ENCODE data around the gene SUGCT. TPM values are rescaled to one million over a fixed set of nuclear protein-coding genes. Genes with fewer than 3 reads are reported as not detected.
"Not testable (repeated sequence)": the region's sequence is repeated elsewhere in the genome, so short reads cannot be mapped to it uniquely, and the experiment has no call there.

The SUGCT gene
- total and polyA plus RNA-seq, 2 of the 8 experiments (the other 6 are each of a cell fraction or from before 2014, with no cell fraction given): 2.8 to 5.4 TPM

DNA sequence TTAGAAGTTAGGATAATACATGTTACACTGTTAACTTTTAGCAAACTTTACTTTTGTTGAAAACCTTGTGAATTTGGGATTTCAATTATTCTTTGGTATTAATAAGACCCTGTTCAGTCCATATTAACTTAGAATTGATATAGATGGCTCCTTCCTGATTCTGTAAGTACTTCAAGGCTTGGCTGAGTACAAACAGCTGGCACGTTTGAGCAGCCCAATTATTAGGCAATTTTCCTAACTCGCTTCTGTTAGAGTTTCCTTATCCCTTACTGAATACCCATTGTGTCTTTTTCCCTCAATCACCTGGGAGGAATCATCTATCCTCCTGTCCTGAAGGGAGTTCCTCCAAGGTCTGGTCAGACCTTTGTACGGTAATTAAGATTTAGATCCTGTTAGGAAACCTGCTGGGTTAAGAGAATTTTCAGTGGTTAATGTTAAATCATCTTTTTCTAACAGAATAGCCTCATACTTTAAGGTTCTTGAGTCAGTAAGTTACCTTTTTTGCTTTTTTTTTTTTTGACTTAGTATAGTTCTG is 10.9 kb downstream of the SUGCT start:
- H2AFZ ChIP-seq (ENCODE audit: low read length); H4K20me1 ChIP-seq (replicated peaks in 1 of 2; ENCODE audit: control insufficient read depth in 1 of 2, insufficient read depth in 2 of 2, low read length in 2 of 2); H4K5ac ChIP-seq (ENCODE audit: insufficient read length, low read depth, low read length); H3K4me1 ChIP-seq (replicated peaks in 1 of 4; ENCODE audit: control insufficient read depth in 3 of 4, insufficient read depth in 4 of 4, low read length in 3 of 4); H3K23me2 ChIP-seq (ENCODE audit: low read depth, low read length); FAIRE-seq; H3K18ac ChIP-seq (ENCODE audit: extremely low read depth, low read length); H2BK15ac ChIP-seq (ENCODE audit: low read length); H3K23ac ChIP-seq (ENCODE audit: insufficient read length); H3K9ac ChIP-seq (replicated peaks in 1 of 4; ENCODE audit: extremely low read depth in 1 of 4, low read depth in 3 of 4, low read length in 3 of 4); H3K79me1 ChIP-seq (ENCODE audit: low read depth, low read length); H3K27ac ChIP-seq (ENCODE audit: low read depth, low read length); H4K91ac ChIP-seq (replicated peaks; ENCODE audit: insufficient read length, low read length); H3K36me3 ChIP-seq (ENCODE audit: control insufficient read depth in 2 of 4, insufficient read depth in 4 of 4, low read length in 3 of 4); H2AK5ac ChIP-seq (ENCODE audit: low read depth, low read length); H2BK12ac ChIP-seq (ENCODE audit: low read depth, low read length); H3K14ac ChIP-seq (ENCODE audit: insufficient read length); H3K27me3 ChIP-seq (replicated peaks in 1 of 4; ENCODE audit: control insufficient read depth in 3 of 4, extremely low read depth in 1 of 4, insufficient read depth in 3 of 4, low read length in 3 of 4); H2BK20ac ChIP-seq (ENCODE audit: low read length); H3K4ac ChIP-seq (replicated peaks; ENCODE audit: insufficient read length, low read depth, low read length); H2BK5ac ChIP-seq (ENCODE audit: low read depth, low read length); H3K79me2 ChIP-seq (ENCODE audit: control insufficient read depth in 1 of 2, insufficient read depth in 2 of 2, low read length in 2 of 2); H2BK120ac ChIP-seq (replicated peaks; ENCODE audit: low read depth, low read length); H3K56ac ChIP-seq (replicated peaks; ENCODE audit: insufficient read length, low read depth, low read length); H4K8ac ChIP-seq (ENCODE audit: extremely low read depth, insufficient read depth, low read length); H3K4me2 ChIP-seq (ENCODE audit: insufficient read depth in 1 of 2, low read depth in 2 of 2, low read length in 2 of 2); DNase-seq (ENCODE audit: low read depth in 1 of 2, low spot score in 2 of 2); H3K4me3 ChIP-seq (ENCODE audit: extremely low read depth in 1 of 4, insufficient read depth in 2 of 4, low read depth in 3 of 4, low read length in 4 of 4); POLR2A ChIA-PET (ENCODE audit: partially characterized antibody): not testable (repeated sequence)
- 85% methylated on average over 3 of the region's 3 CpGs; no CpG with 5 or more reads in 1 of the 2 experiments for WGBS, 2 experiments (ENCODE audit: extremely low coverage in 1 of 2, insufficient coverage in 1 of 2, insufficient read length in 1 of 2, insufficient replicate concordance in 2 of 2, low coverage in 1 of 2, low lambda C conversion rate in 2 of 2, missing lambda C conversion rate in 1 of 2)
- CTCF ChIA-PET (ENCODE audit: partially characterized antibody): interaction anchor here (0.6 kb wide), 1 partner anchor 155 kb away, joined by 3 read pairs; no protein-coding TSS in a partner anchor
- H3K9me3 ChIP-seq (ENCODE audit: insufficient read depth in 2 of 2, low read depth in 1 of 2, low read length in 1 of 2): peaks cover 6 to 13% of the 10 kb centered on the region in 2 experiments; a peak in 3 of 4 replicates
